HUDEP-2 (cell line): ENCODE results near the gene ZBED4.

Source experiments
- DNase-seq, 76 experiments: peaks; one replicate each; lab custom pipeline; 2025; ENCODE audit not compliant: unreplicated experiment in 76 of 76; lab: John Stamatoyannopoulos, UW

The ZBED4 gene

DNA sequence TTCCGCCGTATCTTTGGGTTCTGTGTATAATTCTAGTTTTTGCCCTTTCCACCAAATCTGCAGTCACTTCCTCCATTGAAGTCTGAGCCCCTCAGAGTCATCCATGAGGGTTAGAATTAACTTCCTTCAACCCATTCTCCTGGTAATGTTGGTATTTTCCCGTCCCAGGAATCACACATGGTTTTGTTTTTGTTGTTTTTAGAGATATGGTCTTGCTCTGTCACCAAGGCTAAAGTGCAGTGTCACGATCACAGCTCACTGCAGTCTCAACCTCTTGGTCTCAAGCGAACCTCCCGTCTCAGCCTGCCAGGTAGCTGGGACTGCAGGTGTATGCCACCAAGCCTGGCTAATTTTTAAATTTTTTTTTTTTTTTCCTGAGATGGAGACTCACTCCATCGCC lies 18.7 kb downstream of the ZBED4 start:
- DNase-seq, result no peak

DNA sequence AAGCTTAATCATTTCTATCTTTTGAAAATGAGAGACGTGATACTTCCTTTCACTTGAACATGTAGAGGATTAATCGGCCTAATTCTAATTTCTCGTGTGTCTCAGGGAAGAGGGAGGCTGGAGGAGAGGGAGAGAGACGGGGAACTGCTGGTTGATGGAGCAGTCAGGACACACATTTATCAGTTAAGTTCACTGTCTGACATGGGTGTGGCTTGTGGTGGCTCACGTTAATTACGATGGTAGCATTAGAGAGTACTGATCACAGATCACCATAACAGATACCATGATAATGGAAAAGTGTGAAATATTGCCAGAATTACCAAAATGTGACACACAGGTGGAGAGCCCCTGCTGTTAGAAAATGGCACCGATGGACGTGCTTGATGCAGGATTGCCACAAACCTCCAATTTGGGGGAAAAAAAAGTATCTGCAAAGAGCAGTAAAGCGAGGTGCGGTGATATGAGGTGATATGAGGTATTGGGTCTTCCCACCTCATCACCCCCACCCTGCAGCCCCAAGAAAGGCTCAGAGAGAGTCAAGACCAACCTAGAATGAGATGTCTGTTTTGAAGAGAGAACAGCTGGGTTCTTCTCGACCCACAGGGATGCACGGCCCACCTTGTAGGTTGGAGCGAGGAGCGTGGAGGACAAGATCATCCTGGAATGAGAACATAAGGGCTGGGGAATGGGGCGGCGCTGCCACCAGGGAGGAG lies 19.7 kb downstream of the ZBED4 start:
- no peak for DNase-seq

DNA sequence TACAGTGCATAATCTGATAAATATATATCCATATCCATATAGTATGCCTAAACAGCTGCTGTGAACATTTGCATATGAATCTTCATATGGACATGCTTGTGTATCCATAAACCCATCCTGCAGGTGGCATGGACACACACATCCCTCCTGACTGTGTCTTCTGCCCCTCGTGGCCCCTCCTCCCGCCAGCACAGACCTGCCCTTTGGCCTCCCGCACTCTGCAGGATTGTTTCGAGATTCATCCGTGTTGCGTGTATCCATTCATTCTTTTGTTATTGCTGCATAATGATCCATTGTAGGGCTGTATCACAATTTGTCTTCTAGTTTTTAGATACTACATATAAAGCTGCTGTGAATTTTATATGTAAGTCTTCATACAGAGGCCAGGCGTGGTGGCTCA lies 24.0 kb downstream of the ZBED4 start:
- no peak for DNase-seq

DNA sequence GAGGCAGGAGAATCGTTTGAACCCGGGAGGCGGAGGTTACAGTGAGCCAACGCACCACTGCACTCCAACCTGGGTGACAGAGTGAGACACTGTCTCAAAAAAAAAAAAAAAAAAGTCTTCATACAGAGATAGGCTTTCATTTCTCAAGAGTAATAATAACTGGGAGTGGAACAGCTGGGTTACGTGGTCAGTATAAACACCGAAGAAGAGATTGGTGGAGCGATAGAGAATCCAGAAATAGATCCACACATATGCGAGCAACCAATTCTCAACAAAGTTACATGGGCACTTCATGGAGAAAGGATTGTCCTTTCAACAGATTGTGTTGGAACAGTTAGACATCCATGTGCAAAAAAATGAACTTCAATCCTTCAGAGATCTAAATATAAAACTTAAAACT lies 24.6 kb downstream of the ZBED4 start:
- DNase-seq, result no peak

DNA sequence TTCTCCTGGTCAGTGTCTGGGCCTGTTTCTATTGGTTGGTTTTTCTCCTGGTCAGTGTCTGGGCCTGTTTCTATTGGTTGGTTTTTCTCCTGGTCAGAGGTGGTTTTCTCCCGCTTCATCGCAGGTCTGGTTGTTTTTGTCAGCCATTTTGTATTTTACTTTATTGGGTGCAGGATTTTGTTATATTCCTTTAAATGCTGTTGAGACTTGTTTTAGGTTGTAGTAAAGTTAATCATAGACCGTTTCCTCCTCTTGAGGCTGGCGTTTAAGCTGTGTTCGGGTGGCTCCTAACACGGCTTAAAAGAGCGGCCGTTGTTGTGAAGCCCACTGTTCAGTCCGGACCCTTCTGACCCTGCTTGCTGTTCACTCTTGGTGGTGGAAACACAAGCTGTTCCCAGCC lies 26.2 kb downstream of the ZBED4 start:
- no peak for DNase-seq

DNA sequence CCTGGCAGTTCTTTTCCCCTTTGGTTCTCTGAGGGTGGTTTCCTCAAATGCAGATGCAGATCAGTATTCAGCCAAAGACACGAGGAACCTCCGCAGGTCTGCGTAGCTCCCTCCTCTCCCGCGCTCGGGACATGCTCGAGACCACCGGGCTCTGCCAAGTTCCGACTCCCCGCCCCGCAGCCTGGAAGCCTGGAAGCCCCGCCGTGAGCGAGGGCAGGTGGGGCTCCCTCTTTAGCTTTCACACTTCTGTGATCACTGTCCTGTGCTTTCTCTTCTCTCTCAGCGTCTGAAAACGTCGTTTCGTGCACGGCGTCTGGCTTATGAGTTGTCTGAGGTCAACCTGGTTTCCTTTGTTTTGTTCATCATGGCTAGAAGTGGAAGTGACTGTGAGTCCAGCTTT lies 26.6 kb downstream of the ZBED4 start:
- no peak for DNase-seq

DNA sequence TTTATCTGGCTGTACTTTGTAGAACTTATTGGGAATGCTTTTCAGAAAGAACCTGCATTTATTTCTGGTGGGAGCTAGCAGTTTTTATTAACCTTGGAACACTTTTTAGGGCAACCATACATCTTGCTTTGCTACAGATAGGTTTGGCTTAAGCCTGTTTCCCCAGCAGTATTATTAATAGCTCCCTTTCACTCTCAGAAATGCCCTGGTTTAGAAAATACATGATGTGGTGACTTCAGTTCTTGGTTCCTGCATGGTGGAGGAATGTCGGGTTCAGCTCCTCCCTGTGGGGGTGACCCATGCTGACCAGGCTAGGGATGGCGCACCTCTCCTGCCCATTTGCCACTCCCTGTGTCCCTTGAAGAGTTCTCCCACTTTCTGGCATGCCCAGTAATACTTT lies 28.2 kb downstream of the ZBED4 start:
- DNase-seq, result no peak

DNA sequence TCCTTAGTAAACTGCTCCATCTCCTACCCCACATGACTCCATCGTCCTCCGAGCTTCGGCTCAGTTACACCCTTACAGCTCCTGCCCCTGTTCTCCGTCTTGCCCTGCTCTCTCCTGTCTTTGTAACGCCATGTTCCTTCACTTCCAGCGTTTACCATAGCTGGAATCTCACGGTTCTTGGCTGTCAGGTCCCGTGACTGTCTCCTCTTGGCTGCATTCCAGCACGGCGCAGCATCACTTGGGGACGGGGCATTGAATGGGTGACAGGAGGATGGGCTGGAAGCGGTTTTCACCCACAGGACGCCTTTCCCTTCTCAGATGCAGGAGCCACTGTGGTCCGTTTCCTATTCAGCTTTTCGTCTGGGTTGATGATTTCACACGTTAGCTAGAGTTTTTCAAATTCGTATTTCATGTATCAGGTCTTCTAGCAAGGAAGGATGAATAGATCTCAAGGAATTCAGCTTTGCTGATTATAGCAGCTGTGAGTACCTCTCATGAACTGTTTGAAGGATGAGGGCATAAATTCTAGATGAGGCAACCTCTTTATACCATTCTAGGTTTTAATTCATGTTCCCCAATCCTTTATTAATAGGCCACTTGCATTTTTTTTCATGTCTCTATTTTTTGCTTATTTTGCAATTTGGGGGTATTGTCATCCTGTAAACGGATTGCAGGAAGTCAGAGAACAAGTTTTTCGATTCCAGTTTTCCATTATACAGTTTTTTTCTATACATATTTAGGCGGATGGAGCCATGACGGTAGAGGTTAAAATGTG lies 29.1 kb downstream of the ZBED4 start:
- DNase-seq, result no peak

DNA sequence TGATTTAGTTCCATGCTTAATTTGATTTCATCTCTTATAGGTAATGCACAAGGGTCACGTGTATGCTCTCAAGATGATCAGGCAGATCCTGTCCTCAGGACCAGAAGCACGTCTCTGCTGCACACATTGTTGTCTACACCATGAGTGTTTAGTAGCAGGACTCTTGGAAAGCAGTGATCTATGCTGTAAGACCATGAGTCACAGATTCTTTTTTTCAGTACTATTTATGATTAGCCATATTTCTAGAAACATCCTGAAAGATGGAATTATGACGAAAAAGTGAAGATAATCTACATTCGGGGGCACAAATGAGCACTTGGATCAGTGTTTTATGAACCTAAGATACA lies 29.6 kb downstream of the ZBED4 start:
- DNase-seq, result no peak

DNA sequence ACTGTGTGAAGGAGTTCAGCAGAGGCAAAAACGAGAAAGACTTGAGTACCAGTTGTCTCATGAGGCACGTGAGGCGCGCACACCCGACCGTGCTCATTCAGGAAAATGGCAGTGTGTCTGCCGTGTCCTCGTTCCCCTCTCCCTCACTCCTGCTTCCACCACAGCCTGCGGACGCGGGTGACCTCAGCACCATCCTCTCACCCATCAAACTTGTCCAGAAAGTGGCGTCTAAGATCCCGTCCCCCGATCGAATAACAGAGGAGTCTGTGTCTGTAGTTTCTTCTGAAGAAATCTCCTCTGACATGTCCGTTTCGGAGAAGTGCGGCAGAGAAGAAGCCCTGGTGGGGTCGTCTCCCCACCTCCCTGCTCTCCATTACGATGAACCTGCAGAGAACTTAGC lies 30.4 kb downstream of the ZBED4 start:
- DNase-seq, result no peak

DNA sequence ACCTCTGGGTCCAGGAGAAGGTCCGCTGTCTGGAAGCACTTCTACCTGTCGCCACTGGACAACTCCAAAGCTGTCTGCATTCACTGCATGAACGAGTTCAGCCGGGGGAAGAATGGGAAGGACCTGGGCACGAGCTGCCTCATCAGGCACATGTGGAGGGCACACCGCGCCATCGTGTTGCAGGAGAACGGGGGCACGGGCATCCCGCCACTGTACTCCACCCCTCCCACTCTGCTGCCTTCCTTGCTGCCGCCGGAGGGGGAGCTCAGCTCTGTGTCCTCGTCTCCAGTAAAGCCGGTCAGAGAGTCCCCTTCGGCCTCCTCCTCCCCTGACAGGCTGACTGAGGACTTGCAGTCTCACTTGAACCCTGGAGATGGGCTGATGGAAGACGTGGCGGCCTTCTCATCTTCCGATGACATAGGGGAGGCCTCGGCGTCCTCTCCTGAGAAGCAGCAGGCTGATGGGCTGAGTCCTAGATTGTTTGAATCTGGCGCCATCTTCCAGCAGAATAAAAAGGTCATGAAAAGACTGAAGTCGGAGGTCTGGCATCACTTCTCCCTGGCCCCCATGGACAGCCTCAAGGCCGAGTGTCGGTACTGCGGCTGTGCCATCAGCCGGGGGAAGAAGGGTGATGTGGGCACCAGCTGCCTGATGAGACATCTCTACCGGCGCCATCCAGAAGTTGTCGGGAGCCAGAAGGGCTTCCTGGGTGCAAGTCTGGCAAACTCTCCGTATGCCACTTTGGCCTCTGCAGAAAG lies 31.0 kb downstream of the ZBED4 start:
- DNase-seq, result no peak

DNA sequence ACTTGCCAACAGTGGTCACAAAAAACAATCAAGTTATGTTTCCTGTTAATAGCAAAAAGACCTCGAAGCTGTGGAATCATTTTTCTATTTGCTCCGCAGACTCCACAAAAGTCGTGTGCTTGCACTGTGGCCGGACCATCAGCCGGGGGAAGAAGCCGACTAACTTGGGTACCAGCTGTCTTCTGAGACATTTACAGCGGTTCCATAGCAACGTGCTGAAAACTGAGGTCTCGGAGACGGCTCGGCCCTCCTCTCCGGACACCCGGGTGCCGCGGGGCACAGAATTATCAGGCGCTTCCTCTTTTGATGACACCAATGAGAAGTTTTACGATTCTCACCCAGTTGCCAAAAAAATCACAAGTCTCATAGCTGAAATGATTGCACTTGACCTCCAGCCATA lies 31.6 kb downstream of the ZBED4 start:
- DNase-seq, result no peak

DNA sequence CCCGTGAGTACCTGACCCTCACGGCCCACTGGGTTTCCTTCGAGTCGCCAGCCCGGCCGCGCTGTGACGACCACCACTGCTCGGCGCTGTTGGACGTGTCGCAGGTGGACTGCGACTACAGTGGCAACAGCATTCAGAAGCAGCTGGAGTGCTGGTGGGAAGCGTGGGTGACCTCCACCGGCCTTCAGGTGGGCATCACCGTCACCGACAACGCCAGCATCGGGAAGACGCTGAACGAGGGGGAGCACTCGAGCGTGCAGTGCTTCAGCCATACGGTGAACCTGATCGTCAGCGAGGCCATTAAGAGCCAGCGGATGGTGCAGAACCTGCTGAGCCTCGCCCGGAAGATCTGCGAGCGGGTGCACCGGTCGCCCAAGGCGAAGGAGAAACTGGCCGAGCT lies 32.2 kb downstream of the ZBED4 start:
- DNase-seq, result no peak

DNA sequence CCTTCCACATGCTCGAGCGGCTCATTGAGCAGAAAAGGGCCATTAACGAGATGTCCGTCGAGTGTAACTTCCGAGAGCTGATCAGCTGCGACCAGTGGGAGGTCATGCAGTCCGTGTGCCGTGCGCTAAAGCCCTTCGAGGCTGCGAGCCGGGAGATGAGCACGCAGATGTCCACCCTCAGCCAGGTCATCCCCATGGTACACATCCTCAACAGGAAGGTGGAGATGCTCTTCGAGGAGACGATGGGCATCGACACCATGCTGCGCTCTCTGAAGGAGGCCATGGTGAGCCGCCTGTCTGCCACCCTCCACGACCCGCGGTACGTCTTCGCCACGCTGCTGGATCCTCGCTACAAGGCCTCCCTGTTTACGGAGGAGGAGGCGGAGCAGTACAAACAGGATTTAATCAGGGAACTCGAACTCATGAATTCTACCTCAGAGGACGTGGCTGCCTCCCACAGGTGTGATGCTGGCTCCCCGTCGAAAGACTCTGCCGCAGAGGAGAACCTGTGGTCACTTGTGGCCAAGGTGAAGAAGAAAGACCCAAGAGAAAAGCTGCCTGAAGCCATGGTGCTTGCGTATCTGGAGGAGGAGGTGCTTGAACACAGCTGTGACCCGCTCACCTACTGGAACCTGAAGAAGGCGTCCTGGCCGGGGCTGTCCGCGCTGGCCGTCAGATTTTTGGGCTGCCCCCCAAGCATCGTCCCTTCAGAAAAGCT lies 32.9 kb downstream of the ZBED4 start:
- no peak for DNase-seq

DNA sequence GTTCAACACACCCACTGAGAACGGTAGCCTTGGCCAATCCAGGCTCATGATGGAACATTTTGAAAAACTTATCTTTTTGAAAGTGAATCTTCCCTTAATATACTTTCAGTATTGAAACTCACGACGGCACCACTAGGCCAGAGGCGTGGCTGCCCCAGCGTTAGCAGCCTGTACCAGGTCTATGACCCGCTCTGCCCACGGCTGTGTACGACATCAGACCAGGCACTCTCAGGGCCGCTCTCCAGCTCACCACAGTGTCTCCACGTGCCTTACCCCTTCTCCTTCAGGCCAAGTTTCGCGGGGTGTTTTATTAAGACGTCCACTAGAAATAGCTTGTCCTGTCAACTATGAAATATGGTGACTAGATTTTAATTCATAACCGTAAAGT lies 33.4 kb downstream of the ZBED4 start:
- DNase-seq, result no peak

DNA sequence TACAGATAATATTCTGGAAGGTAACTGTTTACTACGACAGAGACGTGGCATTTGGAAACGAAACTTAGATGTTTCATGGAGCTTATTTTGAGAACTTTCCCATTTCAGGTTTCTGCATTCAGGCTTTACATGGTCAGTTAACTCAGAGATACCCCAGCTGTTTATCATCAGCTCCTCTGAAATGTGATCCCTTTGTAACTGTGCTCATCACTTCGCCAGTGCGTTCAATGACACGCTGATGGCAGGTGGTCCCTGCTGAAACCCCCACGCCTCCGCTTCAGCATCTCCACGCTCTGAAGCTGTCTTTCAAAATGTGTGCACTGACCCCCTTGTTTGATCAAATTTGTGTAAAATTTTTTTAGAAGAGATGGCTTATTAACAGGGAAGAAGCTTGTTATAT lies 34.1 kb downstream of the ZBED4 start:
- DNase-seq, result no peak

DNA sequence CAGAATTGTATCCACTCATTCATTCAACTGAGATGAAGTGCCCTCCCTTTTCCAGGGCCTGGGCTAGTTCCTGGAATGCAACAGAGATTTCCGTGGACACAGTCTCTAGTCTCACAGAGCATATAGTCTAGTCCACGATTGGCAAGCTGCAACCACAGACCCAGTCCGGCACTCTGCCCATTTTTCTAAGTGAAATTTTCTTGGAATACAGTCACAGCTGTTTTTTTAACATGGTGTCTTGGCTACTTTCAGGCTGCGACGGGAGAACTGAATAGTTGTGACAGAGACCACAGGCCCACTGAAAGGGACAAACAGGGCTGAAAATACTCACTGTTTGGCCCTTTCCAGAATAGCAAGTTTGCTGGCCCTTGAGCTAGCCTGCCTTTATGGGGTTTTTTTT lies 35.4 kb downstream of the ZBED4 start:
- DNase-seq, result no peak

DNA sequence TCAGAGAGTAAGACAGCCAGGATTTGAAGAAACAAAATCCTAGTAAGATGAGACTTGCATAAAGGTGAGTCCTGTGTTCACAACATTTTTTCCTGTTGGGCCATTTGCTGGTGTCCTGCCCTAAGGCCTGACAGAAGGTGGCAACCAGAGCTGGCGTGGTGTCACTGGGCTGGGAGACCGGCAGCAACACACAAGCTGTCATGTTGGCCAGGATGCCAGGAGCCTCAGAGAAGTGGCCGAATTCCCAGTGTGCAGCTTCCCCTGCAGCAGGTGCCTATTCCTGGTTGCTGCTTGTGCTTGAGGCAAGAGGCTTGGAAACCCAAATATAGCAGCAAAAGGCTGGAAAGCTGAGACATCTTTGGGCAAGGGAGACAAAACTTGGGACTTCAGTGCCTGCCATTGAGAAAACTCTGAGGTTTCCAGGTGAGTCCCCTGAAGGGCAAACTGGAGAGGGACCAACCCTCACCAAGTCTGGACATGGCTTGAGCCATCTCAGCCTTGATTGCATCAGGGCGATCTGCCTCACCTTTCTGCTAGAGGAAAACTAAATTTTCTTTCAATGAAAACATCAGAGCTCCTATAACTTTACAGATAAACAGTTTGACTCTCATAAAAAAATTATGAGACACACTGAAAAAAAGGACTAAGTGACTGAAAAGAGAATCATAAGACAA lies 38.7 kb downstream of the ZBED4 start:
- DNase-seq, result no peak

DNA sequence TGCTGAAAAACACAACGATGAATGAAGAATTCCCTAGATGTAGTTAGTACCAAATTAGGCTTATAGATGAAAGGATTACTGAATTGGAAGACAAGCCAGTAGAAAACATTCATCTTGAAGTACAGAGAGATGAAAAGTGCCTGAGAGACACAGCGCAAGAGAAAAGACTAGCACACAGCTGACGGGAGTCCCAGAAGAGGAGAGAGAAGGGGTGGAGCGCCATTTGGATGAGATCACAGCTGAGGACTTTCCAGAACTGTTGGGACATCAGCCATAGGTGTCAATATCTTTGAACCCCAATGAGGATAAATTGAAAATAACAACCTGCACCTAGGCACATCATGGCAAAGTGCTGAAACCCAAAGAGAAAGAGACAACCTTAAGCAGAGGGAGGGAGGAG lies 39.4 kb downstream of the ZBED4 start:
- DNase-seq, result no peak

DNA sequence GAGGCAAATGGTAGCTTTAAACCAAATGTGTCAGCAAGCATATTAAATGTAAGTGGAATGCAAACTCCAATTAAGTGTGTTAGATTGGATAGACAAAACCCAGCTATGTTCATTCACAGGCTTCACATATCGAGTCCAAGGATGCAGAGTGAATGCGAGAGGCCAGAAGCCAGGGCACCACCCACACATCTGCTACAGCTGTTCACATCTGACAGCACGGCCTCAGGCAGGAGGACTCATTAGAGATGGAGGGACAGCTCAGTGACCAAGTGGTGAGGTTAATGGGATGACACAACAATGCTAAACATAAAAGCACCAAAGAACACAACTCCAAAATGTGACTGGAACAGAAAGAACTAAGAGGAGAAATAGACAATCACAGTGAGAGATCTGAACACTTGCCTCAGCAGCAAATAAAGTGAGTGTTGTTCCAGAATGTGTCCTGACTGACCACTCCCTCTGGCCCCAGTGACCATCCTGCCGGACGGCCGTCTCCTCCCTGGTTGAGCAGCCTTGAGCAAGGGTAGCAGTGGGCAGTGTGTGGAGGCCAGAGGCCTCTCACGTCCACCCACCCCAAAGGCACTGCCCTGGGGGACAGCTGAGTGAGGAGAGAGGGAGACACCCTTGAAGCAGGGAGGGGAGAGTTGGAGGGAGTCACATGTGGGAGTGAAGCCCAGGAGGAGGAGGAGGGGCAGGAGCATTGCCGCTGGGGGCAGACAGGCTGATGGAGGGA lies 40.8 kb downstream of the ZBED4 start:
- DNase-seq, result peak in 15 of 76 experiments; percentile 1 to 43 (median 17)
